IMR-90 (cell line): ENCODE measurements around the gene KLKB1.

Source experiments
- BHLHE40 ChIP-seq: fragments of 150-350 bp; IDR thresholded peaks from 2 replicates; pipeline ENCODE4 v1.6.1; 2016; ENCODE audit warnings: mild to moderate bottlenecking, low read depth, low read length
- CTCF ChIP-seq: conservative IDR thresholded peaks from 2 replicates; pipeline ENCODE4 v1.5.1; 2012; ENCODE audit warnings: mild to moderate bottlenecking, low read depth, low read length, improper control_type of control experiment
- ELK1 ChIP-seq: fragments of 150-350 bp; IDR thresholded peaks from 2 replicates; pipeline ENCODE4 v1.6.1; 2016; ENCODE audit warnings: low read depth, mild to moderate bottlenecking, low read length, moderate library complexity, borderline replicate concordance
- MAZ ChIP-seq: IDR thresholded peaks from 2 replicates; pipeline ENCODE4 v1.6.1; 2012; ENCODE audit warnings: low read depth, mild to moderate bottlenecking, low read length, improper control_type of control experiment, moderate library complexity, borderline replicate concordance
- POLR2A ChIP-seq: IDR thresholded peaks from 2 replicates; pipeline ENCODE4 v1.6.1; 2012; ENCODE audit warnings: mild to moderate bottlenecking, low read depth, low read length
- RCOR1 ChIP-seq: IDR thresholded peaks from 2 replicates; pipeline ENCODE4 v1.6.1; 2012; ENCODE audit warnings: mild to moderate bottlenecking, low read length, improper control_type of control experiment; ENCODE audit not compliant: insufficient replicate concordance
- TF ChIP-seq, protein P1 (sequence below): fragments of 150-350 bp; IDR thresholded peaks from 2 replicates; pipeline ENCODE4 v1.6.1; 2017; ENCODE audit warnings: mild to moderate bottlenecking, antibody characterized with exemption, low read length, low read depth

DNA sequence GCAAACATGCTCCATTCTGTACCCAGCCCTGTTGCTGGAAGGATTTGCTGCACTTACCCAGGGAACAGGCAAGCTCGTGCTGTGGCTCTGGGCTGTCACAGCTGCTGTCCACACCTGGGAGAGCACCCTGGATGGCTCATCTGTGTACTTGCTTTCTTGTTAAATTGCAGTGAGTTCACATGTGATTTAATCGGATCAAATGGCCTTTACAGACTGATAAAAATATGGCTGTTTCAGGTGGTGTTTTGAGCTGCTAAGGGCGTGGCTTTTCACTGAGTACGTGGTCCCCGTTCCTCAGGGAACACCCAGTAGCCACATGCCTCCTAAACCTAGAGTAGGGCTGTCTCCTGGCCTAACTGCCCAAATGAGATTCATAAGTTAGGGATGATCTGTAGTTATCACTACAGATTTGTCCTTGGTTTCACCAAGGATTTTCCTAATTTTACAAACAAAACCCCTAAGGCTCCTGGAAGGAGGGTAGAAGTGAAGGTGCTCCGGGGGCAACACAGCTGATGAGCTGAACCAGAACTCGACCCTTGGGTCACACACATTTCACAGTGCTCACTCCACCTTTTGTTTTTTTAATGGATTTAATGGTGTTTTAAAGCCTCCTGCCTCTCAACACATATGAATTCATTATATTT lies 13.7 kb downstream of the KLKB1 start:
- no peak for TF ChIP-seq MAZ
- no peak for TF ChIP-seq RCOR1
- no peak for TF ChIP-seq CTCF
- TF ChIP-seq, protein P1, sequence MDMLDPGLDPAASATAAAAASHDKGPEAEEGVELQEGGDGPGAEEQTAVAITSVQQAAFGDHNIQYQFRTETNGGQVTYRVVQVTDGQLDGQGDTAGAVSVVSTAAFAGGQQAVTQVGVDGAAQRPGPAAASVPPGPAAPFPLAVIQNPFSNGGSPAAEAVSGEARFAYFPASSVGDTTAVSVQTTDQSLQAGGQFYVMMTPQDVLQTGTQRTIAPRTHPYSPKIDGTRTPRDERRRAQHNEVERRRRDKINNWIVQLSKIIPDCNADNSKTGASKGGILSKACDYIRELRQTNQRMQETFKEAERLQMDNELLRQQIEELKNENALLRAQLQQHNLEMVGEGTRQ, result no peak
- no peak for TF ChIP-seq POLR2A
- no peak for TF ChIP-seq BHLHE40
- TF ChIP-seq ELK1, result no peak
